Right ventricle myocardium superior (tissue), 1 donor: ENCODE measurements around the gene NEK3. TPM values are rescaled to one million over a fixed set of nuclear protein-coding genes. Genes with fewer than 3 reads are reported as not detected.
"Not testable (repeated sequence)": the region's sequence is repeated elsewhere in the genome, so short reads cannot be mapped to it uniquely, and the experiment has no call there.

Experiments
- ATAC-seq: fragments of 200-7000 bp; cut with Tn5 transposase; one replicate; pipeline ENCODE4 v1.9.1; 2020; ENCODE audit warnings: mild to moderate bottlenecking; ENCODE audit not compliant: poor library complexity
- DNase-seq: peaks from one replicate; pipeline ENCODE4 v3.0.0-alpha.2; 2020
- intact Hi-C: fragments of 100-400 bp; cut with DNase I; formaldehyde crosslinking; loops from one replicate; pipeline ENCODE4 v1.11.2; 2022
- total RNA-seq: library from RNA; stranded (reverse); fragmentation: NEBNext Ultra II Directional; extraction: Animal tissue kit (Norgen Biotek cat#: 25700); gene quantifications from one replicate; pipeline ENCODE4 v1.2.1, GENCODE V29; 2021
- donor health status: DM: no; HTN: yes; CAD: no; lungs with severe emphysema.

NEK3 gene
- total RNA-seq, 1 donor from 2014 or later, result 3.4 TPM

DNA sequence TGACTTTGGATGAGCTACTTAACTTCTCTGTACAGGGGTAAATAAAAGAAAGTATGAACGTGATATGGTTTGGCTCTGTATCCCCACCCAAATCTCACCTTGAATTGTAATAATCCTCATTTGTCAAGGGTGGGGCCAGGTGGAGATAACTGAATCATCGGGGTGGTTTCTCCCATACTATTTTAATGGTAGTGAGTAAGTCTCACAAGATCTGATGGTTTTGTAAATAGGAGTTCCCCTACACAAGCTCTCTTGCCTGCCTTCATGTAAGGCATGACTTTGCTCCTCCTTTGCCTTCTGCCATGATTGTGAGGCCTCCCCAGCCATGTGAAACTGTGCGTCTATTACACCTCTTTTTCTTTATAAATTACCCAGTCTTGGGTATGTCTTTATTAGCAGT lies 74.4 kb downstream of the NEK3 start:
- intact Hi-C loops, ATAC-seq, DNase-seq: not testable (repeated sequence)

Other genes with a start within 250 kb of the NEK3 start
- 3.6 TPM for gene ATP7B, start 148.1 kb downstream of the NEK3 start, total RNA-seq
- gene ALG11, start 147.2 kb downstream of the NEK3 start, total RNA-seq, result 17.8 TPM
- 9.1 TPM for gene UTP14C, start 134.9 kb downstream of the NEK3 start, total RNA-seq
- gene NEK5, start 30.5 kb downstream of the NEK3 start, total RNA-seq, result 0.13 TPM
- 4.4 TPM for gene THSD1, start 246.6 kb upstream of the NEK3 start, total RNA-seq